Fibroblast of mammary gland (primary cell): ENCODE data around the gene UAP1.

Experiments used
- DNase-seq: peaks from one replicate; pipeline ENCODE4 v3.0.0-alpha.2; 2010; ENCODE audit warnings: low read depth
- H3K4me3 ChIP-seq: 2 replicates; pipeline ENCODE4 v1.5.1; 2011; ENCODE audit warnings: low read depth, mild to moderate bottlenecking, low read length, moderate library complexity; ENCODE audit not compliant: control insufficient read depth
- TF ChIP-seq, protein P1 (sequence below): conservative IDR thresholded peaks from 2 replicates; pipeline ENCODE4 v1.5.1; 2011; ENCODE audit warnings: low read depth, low read length, inconsistent platforms; ENCODE audit not compliant: control insufficient read depth, insufficient read depth

UAP1 gene

DNA sequence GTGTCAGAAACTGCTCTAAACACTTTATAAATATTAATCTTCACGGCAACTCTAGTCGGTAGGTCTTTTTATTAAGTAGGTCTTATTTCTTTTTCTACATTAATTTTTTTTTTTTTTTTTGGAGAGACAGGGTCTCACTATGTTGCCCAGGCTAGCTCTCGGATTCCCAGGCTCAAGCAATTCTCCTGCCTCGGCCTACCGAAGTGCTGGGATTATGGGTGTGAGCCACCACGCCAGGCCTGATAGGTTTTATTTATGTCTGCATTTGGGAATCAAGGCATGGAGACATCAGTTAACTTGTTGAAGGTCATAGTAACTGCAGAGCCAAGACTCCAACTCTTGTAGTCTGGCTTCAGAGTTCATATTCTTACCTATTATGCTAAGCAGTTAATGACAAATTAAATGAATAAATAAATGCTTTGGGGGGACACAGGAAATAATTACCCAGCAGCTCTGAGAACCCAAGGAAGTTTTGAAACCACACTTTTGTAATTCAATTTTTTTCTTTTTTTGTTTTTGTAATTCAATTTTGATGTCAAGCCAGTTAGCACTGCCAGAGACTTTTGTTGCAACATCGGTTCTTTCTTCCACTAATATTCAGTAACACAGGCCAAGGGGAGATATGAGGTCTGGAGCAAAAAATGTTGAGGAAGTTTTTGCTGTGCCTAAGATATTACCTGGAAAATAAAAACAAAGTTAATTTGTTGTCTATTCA lies 9.4 kb upstream of the UAP1 start:
- TF ChIP-seq, protein P1, sequence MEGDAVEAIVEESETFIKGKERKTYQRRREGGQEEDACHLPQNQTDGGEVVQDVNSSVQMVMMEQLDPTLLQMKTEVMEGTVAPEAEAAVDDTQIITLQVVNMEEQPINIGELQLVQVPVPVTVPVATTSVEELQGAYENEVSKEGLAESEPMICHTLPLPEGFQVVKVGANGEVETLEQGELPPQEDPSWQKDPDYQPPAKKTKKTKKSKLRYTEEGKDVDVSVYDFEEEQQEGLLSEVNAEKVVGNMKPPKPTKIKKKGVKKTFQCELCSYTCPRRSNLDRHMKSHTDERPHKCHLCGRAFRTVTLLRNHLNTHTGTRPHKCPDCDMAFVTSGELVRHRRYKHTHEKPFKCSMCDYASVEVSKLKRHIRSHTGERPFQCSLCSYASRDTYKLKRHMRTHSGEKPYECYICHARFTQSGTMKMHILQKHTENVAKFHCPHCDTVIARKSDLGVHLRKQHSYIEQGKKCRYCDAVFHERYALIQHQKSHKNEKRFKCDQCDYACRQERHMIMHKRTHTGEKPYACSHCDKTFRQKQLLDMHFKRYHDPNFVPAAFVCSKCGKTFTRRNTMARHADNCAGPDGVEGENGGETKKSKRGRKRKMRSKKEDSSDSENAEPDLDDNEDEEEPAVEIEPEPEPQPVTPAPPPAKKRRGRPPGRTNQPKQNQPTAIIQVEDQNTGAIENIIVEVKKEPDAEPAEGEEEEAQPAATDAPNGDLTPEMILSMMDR = no peak
- no peak overlapping the region for H3K4me3 ChIP-seq
- DNase-seq = peak; percentile 65

DNA sequence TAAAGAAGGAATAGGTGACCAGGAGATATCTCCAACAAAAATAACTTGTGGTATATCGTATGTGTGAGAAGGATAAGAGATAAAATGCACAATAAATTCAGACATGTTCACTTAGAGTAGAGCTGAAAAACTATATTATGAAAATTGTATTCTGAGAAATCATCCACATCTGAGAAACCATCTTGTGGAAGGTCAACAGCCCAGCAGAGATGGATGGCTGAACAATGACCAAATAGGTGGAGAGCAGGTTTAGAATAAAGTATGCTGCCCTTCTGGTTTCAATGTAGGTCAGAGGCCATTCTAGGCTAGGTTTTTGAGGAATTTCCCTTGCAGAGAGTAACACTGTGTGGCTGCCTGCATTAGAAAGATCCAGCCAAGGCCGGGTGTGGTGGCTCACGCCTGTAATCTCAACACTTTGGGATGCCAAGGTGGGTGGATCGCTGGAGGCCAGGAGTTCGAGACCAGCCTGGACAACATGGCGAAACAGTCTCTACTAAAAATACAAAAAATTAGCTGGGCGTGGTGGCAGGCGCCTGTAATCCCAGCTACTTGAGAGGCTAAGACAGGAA lies 8.8 kb upstream of the UAP1 start:
- DNase-seq = no peak
- no peak overlapping the region for H3K4me3 ChIP-seq
- TF ChIP-seq, protein P1 = no peak

DNA sequence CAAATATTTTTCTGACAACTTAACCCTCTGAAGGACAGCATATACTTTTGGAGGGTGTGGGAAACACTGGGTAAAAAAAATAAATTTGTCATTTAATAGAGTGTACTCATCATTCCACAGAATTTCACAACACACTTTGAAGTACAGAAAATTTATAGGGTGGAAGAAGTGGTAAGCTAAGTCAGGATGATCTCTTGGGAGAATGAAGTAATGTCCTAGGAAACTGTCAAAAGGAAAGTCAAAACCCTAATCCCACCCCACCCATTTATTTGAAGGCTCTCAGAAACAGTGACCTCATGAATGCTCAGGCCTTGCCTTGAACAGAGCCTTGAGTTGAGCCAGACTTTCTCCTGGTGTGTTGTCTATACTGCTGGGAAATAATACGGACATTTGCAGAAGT lies 7.3 kb upstream of the UAP1 start:
- peak; percentile 94 for DNase-seq
- TF ChIP-seq, protein P1 = no peak

DNA sequence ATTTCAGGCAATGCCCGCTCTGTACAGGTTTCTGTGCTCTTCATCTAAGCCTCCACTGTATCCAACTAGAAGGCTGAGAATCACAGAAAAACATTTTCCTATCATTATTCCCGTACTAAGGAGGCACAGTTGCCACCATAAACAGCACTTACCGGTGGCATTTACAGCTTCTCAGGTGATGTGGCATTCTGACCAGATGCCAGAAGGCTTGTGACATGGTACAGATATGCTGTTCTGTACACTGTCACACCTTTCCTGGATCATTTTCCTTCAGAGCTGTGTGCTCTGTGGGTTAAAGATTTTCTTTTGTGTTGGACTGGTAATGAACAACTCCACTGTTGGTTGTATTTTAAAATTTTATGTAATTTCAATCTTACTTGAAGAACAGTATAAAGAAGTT lies 4.0 kb upstream of the UAP1 start:
- H3K4me3 ChIP-seq = no peak overlapping the region
- no peak for DNase-seq
- TF ChIP-seq, protein P1 = no peak

More for the DNA sequence above, 7.3 kb upstream of the UAP1 start:
- H3K4me3 ChIP-seq = no peak overlapping the region

DNA sequence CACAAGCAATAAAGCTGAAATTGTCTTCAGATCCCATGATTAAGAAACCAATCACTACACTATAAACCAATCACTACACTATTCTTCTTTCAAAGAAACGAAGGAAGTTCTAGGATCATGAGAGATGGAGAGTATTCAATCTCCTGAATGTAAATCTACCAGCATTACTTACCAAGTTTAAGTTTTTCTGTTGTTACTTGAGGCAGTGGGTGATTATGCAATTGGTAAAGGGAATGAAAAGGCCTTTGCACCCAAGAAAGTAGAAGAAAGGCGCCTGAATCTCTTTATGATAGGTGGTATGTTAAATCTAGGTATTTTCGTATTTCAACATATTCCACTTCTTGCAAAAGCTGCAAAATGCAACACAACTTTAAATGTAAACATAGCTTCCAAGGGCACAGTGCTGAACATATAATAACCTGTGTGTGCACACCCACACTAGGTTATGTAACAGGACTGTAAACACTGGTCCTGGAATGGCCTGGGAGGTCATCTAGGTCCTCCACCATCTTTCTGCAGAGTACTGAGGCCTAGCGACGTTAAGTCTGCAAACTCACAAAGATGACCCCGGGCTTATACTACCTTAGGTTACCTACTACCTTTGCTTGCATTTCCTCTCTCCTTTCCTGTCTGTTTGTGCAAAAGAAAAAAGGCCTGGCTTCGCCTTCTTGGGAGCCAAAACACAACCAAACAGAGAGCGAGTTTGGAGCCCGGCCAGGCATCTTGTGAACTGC lies 1.1 kb upstream of the UAP1 start:
- H3K4me3 ChIP-seq = peak overlapping the region; percentile 69
- TF ChIP-seq, protein P1 = no peak
- DNase-seq = no peak

DNA sequence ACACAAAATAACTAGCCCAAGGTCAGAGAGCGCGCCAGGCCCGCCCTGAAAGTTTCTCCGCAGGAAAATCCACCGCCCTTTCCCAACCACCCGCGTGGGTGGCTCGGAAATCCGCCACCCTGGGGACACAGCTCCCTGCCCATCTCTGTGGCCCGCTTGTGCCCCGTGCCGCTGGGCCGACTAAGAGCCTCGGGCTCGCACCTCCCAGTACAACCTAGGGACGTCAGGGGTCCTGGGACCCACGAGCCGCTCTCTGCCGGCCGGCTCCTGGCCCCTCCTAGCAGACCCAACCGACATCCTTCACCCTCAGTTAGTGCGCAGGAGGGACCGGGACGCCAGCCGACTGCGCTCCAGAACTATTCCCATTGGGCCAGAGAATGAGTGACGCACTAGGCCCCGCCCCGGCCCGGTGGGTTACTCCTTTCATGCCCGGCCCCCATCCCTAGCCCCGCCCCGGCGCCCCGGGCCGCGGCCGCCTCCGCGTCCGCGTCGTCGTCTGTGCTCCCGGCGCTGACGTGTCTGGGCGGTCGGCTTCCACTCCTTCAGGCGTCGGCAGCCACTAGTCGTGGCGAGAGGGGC lies 396 bp upstream of the UAP1 start:
- peak; percentile 95 for DNase-seq
- H3K4me3 ChIP-seq = peak overlapping the region; percentile 95
- TF ChIP-seq, protein P1 = no peak
